Spleen (tissue), 7 donors: ENCODE data around the gene PTTG1IP2.
"Not testable (repeated sequence)": the region's sequence is repeated elsewhere in the genome, so short reads cannot be mapped to it uniquely, and the experiment has no call there.

Experiments used
- CTCF ChIP-seq, 11 experiments: fragments of 200-600 bp in 7 of 11; fragments of 450-650 bp in 4 of 11; sonication (generic) in 4 of 11; IDR thresholded peaks in 8 of 11; conservative IDR thresholded peaks in 3 of 11; 1 replicate in 7 of 11; 2 replicates in 4 of 11; pipeline versions ENCODE4 v1.4.0 to v1.8.0; 2016 to 2021; ENCODE audit warnings: antibody characterized with exemption in 11 of 11, inconsistent platforms in 4 of 11, mild to moderate bottlenecking in 1 of 11
- POLR2A ChIP-seq, 3 donors: fragments of 450-650 bp; IDR thresholded peaks; one replicate each; pipeline ENCODE4 v1.5.1; 2017; ENCODE audit warnings: antibody characterized with exemption in 3 of 3, mild to moderate bottlenecking in 1 of 3
- donor health status: DM: no; HTN: no; CAD: no; lungs with moderate emphysema.
- donor health status: DM: no; HTN: no; CAD: no.
- donor health status: DM: no; HTN: no; CAD: no.

GRCh38 chr7:90463151-90463628 lies 6.2 kb upstream of the PTTG1IP2 start:
- TF ChIP-seq CTCF (IDR thresholded peaks at IDR 0.05 in 8 of 11, conservative IDR thresholded peaks at IDR 0.05 in 3 of 11); POLR2A (IDR thresholded peaks at IDR 0.05): not testable (repeated sequence)
